Kidney tubule cell (primary cell): ENCODE data around the gene PCBP4.

Source experiments
- DNase-seq: peaks from one replicate; pipeline ENCODE4 v3.0.0-alpha.2; 2018; ENCODE audit warnings: low spot score

The PCBP4 gene

DNA sequence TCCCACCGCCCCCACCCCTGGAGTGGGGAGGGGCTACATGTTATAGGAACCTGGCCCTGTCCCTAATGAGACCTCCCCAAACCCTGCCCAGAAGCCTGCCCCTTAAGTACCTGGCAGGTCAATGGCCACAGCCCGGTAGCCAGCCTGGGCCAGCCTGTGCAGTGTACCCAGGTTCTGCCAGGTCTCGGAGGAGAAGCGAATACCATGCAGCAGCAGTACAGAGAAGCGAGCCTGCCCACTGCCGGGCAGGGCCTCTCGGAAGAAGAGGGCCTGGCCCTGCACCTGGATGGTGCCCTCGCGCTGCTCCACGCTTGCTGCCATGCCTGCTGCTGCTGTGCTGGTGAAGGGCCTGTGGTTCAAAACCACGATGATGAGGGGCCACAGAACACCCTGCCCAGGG, 4.1 kb upstream of the PCBP4 start:
- DNase-seq = no peak

DNA sequence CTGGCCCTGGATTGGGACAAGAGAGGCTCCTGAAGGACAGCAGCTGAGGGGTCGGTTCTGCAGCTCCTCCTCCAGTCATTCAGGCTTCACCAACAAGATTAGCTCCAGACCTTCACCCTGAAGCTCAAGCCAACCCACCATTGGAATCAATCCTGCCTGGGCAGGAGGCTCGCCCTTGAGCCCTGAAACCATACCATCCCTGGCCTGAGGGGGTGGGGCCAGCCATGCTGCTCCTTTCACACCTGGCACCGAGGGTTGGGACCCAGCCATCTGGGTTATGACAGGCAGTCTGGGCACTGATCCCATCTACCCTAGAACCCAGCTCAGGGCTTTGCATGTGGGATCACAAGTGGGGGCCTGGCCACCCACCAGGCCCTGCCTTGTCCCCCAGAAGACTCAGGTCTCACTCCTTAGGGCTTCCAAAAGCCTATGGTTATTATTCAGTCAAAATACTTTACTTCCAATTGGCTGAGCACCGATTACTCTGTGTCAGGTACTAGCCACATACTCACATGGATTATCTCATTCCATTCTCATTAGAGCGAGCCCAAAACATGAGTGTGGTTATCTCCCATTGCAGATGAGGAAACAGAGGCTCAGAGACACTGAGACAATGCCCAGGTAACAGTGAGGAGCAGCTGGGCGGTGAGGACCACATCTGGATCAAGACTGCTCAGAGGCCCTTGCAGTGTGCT, 3.5 kb upstream of the PCBP4 start:
- DNase-seq = peak; percentile 52

DNA sequence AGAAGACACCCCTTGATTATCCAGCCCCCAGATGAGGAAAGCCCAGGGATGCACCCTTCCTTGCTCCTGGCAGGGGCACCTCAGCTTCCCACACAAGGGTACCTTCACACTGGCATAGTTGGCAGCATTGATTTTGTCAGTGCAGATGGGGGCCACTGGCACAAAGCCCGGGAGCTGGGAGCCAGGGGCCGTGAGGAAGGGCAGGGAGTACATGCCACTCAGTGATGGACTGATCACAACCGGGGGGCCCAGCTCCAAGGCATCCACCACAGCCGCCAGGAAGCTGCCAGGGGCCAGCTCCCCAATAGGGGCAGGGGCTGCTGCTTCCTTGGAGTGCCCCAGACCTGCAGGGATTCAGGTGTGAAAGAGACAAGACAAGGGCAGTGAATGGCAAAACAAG, 2.6 kb upstream of the PCBP4 start:
- DNase-seq = no peak

GRCh38 chr3:51968883-51969678, 1.8 kb upstream of the PCBP4 start:
- DNase-seq = no peak

DNA sequence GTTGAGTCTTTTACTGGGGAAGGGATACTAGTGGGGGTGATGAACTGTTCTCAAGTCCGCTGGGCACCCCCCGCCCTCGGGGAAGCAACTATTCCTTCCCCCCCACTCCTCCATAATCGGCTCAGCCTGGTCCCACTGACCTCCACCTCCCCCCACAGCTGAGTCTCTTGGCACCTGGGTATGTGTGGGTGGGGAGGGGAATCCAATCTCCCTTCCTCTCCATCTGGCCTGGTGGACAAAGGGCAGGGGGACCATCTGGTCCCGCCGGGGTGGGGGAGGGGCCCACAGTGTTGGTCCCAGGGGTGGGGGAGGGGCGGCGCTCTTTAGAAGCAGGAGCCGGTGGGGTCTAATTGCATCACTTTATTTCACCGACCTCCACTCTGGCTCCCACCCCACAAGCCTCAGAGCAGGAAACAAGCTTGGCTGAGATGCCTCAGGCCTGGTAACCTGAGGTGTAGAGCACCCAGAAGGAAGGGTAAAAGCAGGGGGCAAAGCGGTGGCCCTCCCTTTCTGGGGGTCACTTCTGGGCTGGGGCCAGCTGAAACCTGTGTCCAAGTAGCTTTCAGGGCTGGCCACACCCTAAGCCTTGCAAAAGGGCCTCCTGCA, 1.0 kb upstream of the PCBP4 start:
- DNase-seq = no peak

DNA sequence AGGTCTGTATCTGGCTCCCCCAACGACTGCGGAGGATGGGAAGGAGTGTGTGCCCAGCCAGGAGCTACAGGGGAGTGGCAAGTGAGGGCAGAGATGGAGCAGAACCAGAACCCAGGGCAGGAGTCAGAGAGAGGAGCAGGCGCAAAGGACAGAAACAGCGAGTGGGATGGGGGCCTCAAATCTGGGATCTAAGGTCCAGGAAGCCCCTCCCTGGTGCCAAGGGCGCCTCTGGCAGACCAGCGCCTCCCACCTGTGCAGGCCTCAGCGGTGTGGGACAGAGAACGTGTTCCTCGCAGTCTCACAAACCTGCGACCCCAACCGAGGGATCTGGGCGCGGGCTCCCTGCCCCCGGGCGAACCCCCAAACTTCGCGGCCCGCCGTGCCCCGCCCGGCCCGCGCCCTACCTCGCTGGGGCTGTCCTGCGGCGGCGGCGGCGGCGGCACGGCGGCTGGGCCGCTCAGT, 301 bp downstream of the PCBP4 start:
- DNase-seq = no peak

DNA sequence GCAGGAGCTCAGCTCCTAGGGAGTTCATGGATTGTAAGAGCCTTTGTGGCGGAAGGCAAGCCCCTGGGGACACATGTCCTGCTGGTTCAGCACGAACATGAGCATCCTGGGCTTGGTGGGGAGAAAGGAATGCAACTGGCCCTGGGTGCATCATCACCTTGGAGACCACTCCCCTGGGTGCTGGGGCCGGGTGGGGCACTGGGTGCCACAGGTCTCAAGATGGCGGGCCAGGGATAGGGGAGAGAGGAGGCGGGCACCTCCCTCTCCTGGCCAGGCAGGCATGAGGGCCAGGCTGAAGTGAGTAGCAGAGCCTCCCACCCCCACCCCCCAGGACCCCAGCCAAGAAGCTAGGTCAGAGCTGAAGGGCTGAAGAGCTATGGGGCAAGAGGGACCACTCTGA, 768 bp downstream of the PCBP4 start:
- DNase-seq = no peak

DNA sequence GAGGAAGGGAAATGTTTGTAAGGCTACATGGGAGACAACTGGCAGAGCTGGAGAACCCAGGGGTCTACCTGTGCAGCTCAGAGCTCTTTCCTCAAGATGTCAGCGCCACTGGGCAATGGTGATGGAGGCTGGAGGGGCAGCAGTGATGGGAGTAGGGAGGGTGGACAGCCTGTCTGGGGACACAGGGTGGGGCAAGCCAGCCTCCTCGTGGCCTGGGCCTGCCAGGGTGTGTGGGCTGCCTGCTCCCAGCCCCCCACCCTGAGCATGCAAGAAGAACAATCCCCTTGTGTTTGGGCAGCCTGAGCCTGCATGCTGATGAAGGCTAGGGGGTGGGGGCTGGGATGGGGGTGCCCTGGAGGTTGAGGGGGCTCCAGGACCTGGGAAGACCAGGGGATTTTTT, 1.2 kb downstream of the PCBP4 start:
- no peak for DNase-seq

DNA sequence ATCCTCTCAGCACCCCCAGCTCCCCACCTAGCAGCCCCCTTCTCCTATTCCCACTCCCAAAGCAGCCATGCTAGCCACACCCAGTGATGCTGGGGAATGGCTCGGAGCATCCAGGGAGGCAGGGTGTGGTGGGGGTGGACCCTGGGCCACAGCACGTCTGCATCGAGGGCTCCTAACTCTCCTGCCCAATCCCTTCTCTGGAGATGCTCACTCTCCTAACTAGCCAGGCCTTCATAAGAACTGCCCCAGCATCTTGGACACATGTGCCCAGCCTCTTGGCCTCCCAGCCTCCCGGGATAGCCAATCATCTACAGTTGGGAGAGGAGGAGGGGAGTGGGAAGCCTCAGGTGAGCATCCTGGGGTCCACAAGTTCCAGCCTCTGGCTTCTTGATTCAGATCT, 2.7 kb downstream of the PCBP4 start:
- no peak for DNase-seq

GRCh38 chr3:51963951-51964451, 3.3 kb downstream of the PCBP4 start:
- DNase-seq = no peak

GRCh38 chr3:51962854-51963530, 4.3 kb downstream of the PCBP4 start:
- DNase-seq = no peak

GRCh38 chr3:51961602-51962569, 5.4 kb downstream of the PCBP4 start:
- DNase-seq = no peak

GRCh38 chr3:51961011-51961410, 6.2 kb downstream of the PCBP4 start:
- DNase-seq = no peak

GRCh38 chr3:51960386-51960785, 6.9 kb downstream of the PCBP4 start:
- no peak for DNase-seq

GRCh38 chr3:51959651-51960050, 7.6 kb downstream of the PCBP4 start:
- no peak for DNase-seq

- no peak for DNase-seq
Observed at GRCh38 chr3:51958603-51959521, 8.4 kb downstream of the PCBP4 start.

GRCh38 chr3:51957520-51958205, 9.6 kb downstream of the PCBP4 start:
- no peak for DNase-seq

GRCh38 chr3:51955893-51956770, 11.1 kb downstream of the PCBP4 start:
- DNase-seq = peak; percentile 35
